K562 (cell line): ENCODE data around the gene SNRPD2. TPM values are rescaled to one million over a fixed set of nuclear protein-coding genes. Genes with fewer than 3 reads are reported as not detected.
A peak's percentile ranks its signal among the peaks of the same experiment; 100 is the strongest.

Source experiments
- AFF1 ChIP-seq, 2 experiments: fragments of 450-650 bp; IDR thresholded peaks; 2 replicates each; pipeline ENCODE4 v1.6.1; 2018; ENCODE audit warnings: mild to moderate bottlenecking in 2 of 2, low read depth in 1 of 2; ENCODE audit not compliant: partially characterized antibody in 2 of 2
- ARID1B ChIP-seq: fragments of 450-650 bp; IDR thresholded peaks from 2 replicates; pipeline ENCODE4 v1.6.1; 2016; ENCODE audit warnings: antibody characterized with exemption, mild to moderate bottlenecking, inconsistent platforms
- CBFB ChIP-seq: sonication (generic); formaldehyde crosslinking; IDR thresholded peaks from 2 replicates; pipeline ENCODE4 v1.4.0; 2020; ENCODE audit warnings: mild to moderate bottlenecking, missing genetic modification reagents
- DEAF1 ChIP-seq: fragments of 450-650 bp; formaldehyde crosslinking; IDR thresholded peaks from 2 replicates; pipeline ENCODE4 v1.4.0; 2020; ENCODE audit warnings: mild to moderate bottlenecking, moderate library complexity
- GTF3C2 ChIP-seq: IDR thresholded peaks from 3 replicates; pipeline ENCODE4 v1.6.1; 2011; ENCODE audit warnings: borderline replicate concordance, mild to moderate bottlenecking, moderate library complexity; ENCODE audit not compliant: insufficient read length; ENCODE audit errors: extremely low read depth
- KLF16 ChIP-seq: IDR thresholded peaks from 2 replicates; pipeline ENCODE4 v1.6.1; 2016; ENCODE audit warnings: antibody characterized with exemption
- RCOR1 ChIP-seq, 2 experiments: IDR thresholded peaks; 2 replicates each; pipeline ENCODE4 v1.6.1; 2012; ENCODE audit warnings: low read depth in 2 of 2, low read length in 2 of 2, borderline replicate concordance in 1 of 2, improper control_type of control experiment in 1 of 2
- TEAD1 ChIP-seq, 2 experiments: fragments of 450-650 bp in 1 of 2; sonication (generic) in 1 of 2; formaldehyde crosslinking; IDR thresholded peaks; 2 replicates each; pipeline versions ENCODE4 v1.4.0 to v1.8.0; 2020 to 2022; ENCODE audit warnings: mild to moderate bottlenecking in 2 of 2, missing genetic modification reagents in 1 of 2
- XRCC5 ChIP-seq: fragments of 200-400 bp; formaldehyde crosslinking; IDR thresholded peaks from 2 replicates; pipeline ENCODE4 v1.6.1; 2017; ENCODE audit warnings: low read depth, mild to moderate bottlenecking, low read length
- ZBED1 ChIP-seq: IDR thresholded peaks from 2 replicates; pipeline ENCODE4 v1.6.1; 2014
- ZBTB7A ChIP-seq: IDR thresholded peaks from 2 replicates; pipeline ENCODE4 v1.6.1; 2011; ENCODE audit warnings: low read depth, mild to moderate bottlenecking, low read length, moderate library complexity, borderline replicate concordance; ENCODE audit not compliant: control insufficient read depth
- ZMIZ1 ChIP-seq, 2 experiments: fragments of 150-350 bp in 1 of 2; IDR thresholded peaks; 2 replicates each; pipeline ENCODE4 v1.6.1; 2012 to 2016; ENCODE audit warnings: low read depth in 2 of 2, low read length in 2 of 2, mild to moderate bottlenecking in 1 of 2, moderate library complexity in 1 of 2
- polyA plus RNA-seq, 8 experiments: library from polyadenylated mRNA; depleted of rRNA in 4 of 8; stranded (reverse) in 5 of 8; unstranded in 3 of 8; fragments of >200 nt; fragmentation: Nextera tagmentation in 2 of 8; fragmentation: Illumina TruSeq in 1 of 8; extraction: Ambion mirVana in 2 of 8; extraction: Trizol in 1 of 8; gene quantifications; 2 replicates each; pipeline versions ENCODE4 v1.2.1 to v1.2.3, GENCODE V29; 2011 to 2014; ENCODE audit warnings: inconsistent platforms in 1 of 8, missing spikeins in 1 of 8
- total RNA-seq, 7 experiments: library from RNA; depleted of rRNA in 6 of 7; stranded (reverse); fragments of >200 nt in 6 of 7; fragmentation: Illumina TruSeq in 2 of 7; extraction: Trizol in 2 of 7; gene quantifications; 2 replicates each; pipeline versions ENCODE4 v1.2.1 to v1.2.3, GENCODE V29; 2011 to 2021; ENCODE audit warnings: low replicate concordance in 1 of 7

The SNRPD2 gene
- total and polyA plus RNA-seq, 9 of the 15 experiments (the other 6 are each of a cell fraction or from before 2014, with no cell fraction given): 728 to 4,411 (median 1,029) TPM

DNA sequence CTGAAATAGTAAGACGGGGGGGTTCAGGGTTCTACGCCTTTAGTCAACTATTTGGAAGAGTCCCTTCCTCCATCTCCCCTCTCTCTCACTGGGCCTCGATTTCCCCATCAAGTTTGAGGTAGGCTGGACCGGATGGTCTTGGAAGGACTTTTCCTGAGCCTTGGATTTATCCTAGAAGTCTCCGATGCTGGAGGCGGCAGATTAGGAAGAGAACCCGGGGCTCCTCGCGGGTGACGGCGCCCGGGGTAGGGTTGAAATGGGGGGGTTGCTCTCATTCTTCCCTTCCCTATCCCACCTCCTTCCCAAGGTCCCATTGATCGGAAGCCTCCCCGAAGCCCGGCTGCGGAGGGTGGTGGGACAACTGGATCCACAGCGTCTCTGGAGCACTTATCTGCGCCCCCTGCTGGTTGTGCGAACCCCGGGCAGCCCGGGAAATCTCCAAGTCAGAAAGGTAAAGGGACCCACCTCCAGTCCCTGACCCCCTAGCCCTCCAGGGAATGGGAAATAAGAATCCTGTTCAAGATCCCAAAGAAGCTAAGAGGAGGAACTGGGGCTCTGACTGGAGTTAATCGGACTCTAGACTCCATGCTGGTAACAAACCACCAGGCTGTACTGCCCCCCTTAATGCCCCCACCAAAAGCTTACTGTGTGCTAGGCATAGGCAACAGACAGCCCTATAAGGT lies 1.5 kb upstream of the SNRPD2 start (continued):
- TF ChIP-seq GTF3C2 (no peak), XRCC5 (peak; percentile 90), DEAF1 (CRISPR knock-in tag) (0 out of 2 replicates have a peak, but pooled peaks have one; percentile 19), CBFB (CRISPR knock-in tag) (0 out of 2 replicates have a peak, but pooled peaks have one; percentile 48), RCOR1 (IDR thresholded peaks at IDR 0.05; ENCODE audit: borderline replicate concordance in 1 of 2, low read depth in 2 of 2, low read length in 2 of 2) (0 out of 4 replicates have a peak, but pooled peaks of 1 of the 2 experiments have one; percentile 12), ZBTB7A (peak; percentile 73), ZMIZ1 (IDR thresholded peaks at IDR 0.05; ENCODE audit: low read depth in 2 of 2, low read length in 2 of 2) (no peak), ARID1B (peak; percentile 14; the same call in 1 of the 2 replicates), AFF1 (IDR thresholded peaks at IDR 0.05; ENCODE audit: low read depth in 1 of 2, partially characterized antibody in 2 of 2) (no peak), ZBED1 (no peak), TEAD1 (CRISPR knock-in tag; IDR thresholded peaks at IDR 0.05) (no peak), KLF16 (0 out of 2 replicates have a peak, but pooled peaks have one; percentile 28)
